Upper lobe of right lung (tissue), 1 donor: Measurements from ENCODE around the gene GCNT1. TPM values are rescaled to one million over a fixed set of nuclear protein-coding genes. Genes with fewer than 3 reads are reported as not detected.
"Not testable (repeated sequence)": the region's sequence is repeated elsewhere in the genome, so short reads cannot be mapped to it uniquely, and the experiment has no call there.

Experiments used
- ATAC-seq: fragments of 200-7000 bp; cut with Tn5 transposase; one replicate; pipeline ENCODE4 v1.9.1; 2020; ENCODE audit warnings: mild to moderate bottlenecking, moderate library complexity
- DNase-seq: peaks from one replicate; pipeline ENCODE4 v3.0.0-alpha.2; 2020
- H3K27ac ChIP-seq: fragments of 200-600 bp; one replicate; pipeline ENCODE4 v1.8.0; 2022
- H3K27me3 ChIP-seq: fragments of 200-600 bp; one replicate; pipeline ENCODE4 v1.8.0; 2022; ENCODE audit warnings: mild to moderate bottlenecking
- H3K36me3 ChIP-seq: fragments of 200-600 bp; one replicate; pipeline ENCODE4 v1.8.0; 2022
- H3K4me1 ChIP-seq: fragments of 200-600 bp; one replicate; pipeline ENCODE4 v1.8.0; 2022
- H3K4me3 ChIP-seq: fragments of 200-600 bp; one replicate; pipeline ENCODE4 v1.8.0; 2022; ENCODE audit warnings: mild to moderate bottlenecking
- H3K9me3 ChIP-seq: fragments of 200-600 bp; one replicate; pipeline ENCODE4 v1.8.0; 2022
- CTCF ChIP-seq: fragments of 200-600 bp; IDR thresholded peaks from one replicate; pipeline ENCODE4 v1.8.0; 2022; ENCODE audit warnings: antibody characterized with exemption
- intact Hi-C: fragments of 100-400 bp; cut with DNase I; formaldehyde crosslinking; loops from one replicate; pipeline ENCODE4 v1.11.0; 2022
- total RNA-seq: library from RNA; stranded (reverse); fragmentation: NEBNext Ultra II Directional; extraction: Animal tissue kit (Norgen Biotek cat#: 25700); gene quantifications from one replicate; pipeline ENCODE4 v1.2.1, GENCODE V29; 2021
- donor health status: DM: no; HTN: yes; CAD: no; lungs with severe emphysema.

GCNT1 gene
- total RNA-seq, 1 donor from 2014 or later, result 8.5 TPM

- intact Hi-C loops, result no loop called here
- Histone ChIP-seq H3K27me3 (no peaks in the 10 kb centered on the region), H3K4me1 (no peaks in the 10 kb centered on the region), H3K27ac (no peak overlapping the region), H3K9me3 (no peaks in the 10 kb centered on the region), H3K36me3 (no peaks in the 10 kb centered on the region), H3K4me3 (no peak overlapping the region)
- TF ChIP-seq CTCF, result no peak
- no peak for DNase-seq
- ATAC-seq, result peak; percentile 67
These were observed 6.7 kb downstream of the GCNT1 start for GRCh38 chr9:76465442-76466298.

- Histone ChIP-seq H3K27me3 (no peaks in the 10 kb centered on the region), H3K27ac (no peak overlapping the region), H3K4me1 (no peaks in the 10 kb centered on the region), H3K9me3 (no peaks in the 10 kb centered on the region), H3K4me3 (no peak overlapping the region), H3K36me3 (no peaks in the 10 kb centered on the region)
- no peak for TF ChIP-seq CTCF
- no peak for ATAC-seq
- no peak for DNase-seq
- intact Hi-C loops, result no loop called here
These were observed 7.3 kb downstream of the GCNT1 start for GRCh38 chr9:76466299-76466605.

GRCh38 chr9:76474419-76474818, 15.4 kb downstream of the GCNT1 start:
- Histone ChIP-seq H3K27ac (no peak overlapping the region), H3K9me3 (no peaks in the 10 kb centered on the region), H3K36me3 (no peaks in the 10 kb centered on the region), H3K4me1 (no peaks in the 10 kb centered on the region), H3K27me3 (no peaks in the 10 kb centered on the region), H3K4me3 (no peak overlapping the region)
- no peak for ATAC-seq
- intact Hi-C loops, result no loop called here
- no peak for DNase-seq
- no peak for TF ChIP-seq CTCF

- H3K36me3 ChIP-seq, result no peaks in the 10 kb centered on the region
- no peak overlapping the region for H3K4me3 ChIP-seq
- no peak for TF ChIP-seq CTCF
- intact Hi-C loops, result no loop called here
- H3K9me3 ChIP-seq, result no peaks in the 10 kb centered on the region
- ATAC-seq (peak; percentile 66), DNase-seq (no peak)
- H3K4me1 ChIP-seq, result no peaks in the 10 kb centered on the region
- H3K27ac ChIP-seq, result no peak overlapping the region
- no peaks in the 10 kb centered on the region for H3K27me3 ChIP-seq
These were observed 16.7 kb downstream of the GCNT1 start for GRCh38 chr9:76475686-76476085.

GRCh38 chr9:76477818-76478217, 18.8 kb downstream of the GCNT1 start:
- H3K4me1 ChIP-seq, H3K27me3 ChIP-seq, ATAC-seq, H3K27ac ChIP-seq, H3K4me3 ChIP-seq, intact Hi-C loops, H3K9me3 ChIP-seq, DNase-seq, H3K36me3 ChIP-seq: not testable (repeated sequence)

- no peak overlapping the region for H3K27ac ChIP-seq
These were observed 19.2 kb downstream of the GCNT1 start for GRCh38 chr9:76478226-76478625.

GRCh38 chr9:76479337-76479736, 20.4 kb downstream of the GCNT1 start:
- H3K9me3 ChIP-seq, result not testable (repeated sequence)

More at GRCh38 chr9:76478226-76478625, 19.2 kb downstream of the GCNT1 start:
- Histone ChIP-seq H3K4me1 (no peaks in the 10 kb centered on the region), H3K9me3 (no peaks in the 10 kb centered on the region), H3K36me3 (no peaks in the 10 kb centered on the region), H3K27me3 (no peaks in the 10 kb centered on the region), H3K4me3 (no peak overlapping the region)
- ATAC-seq (no peak), DNase-seq (no peak)
- no peak for TF ChIP-seq CTCF
- intact Hi-C loops, result no loop called here

More at GRCh38 chr9:76479337-76479736, 20.4 kb downstream of the GCNT1 start:
- ATAC-seq, intact Hi-C loops, H3K36me3 ChIP-seq, DNase-seq, H3K4me1 ChIP-seq, H3K27me3 ChIP-seq, H3K4me3 ChIP-seq, H3K27ac ChIP-seq: not testable (repeated sequence)
